GM12878 (cell line): ENCODE measurements around the gene HMGCS1. TPM values are rescaled to one million over a fixed set of nuclear protein-coding genes. Genes with fewer than 3 reads are reported as not detected.

Experiments
- EGR1 ChIP-seq, 2 experiments: IDR thresholded peaks; 1 replicate in 1 of 2; 2 replicates in 1 of 2; pipeline ENCODE4 v1.6.1; 2011 to 2012; ENCODE audit warnings: low read depth in 2 of 2, low read length in 2 of 2, borderline replicate concordance in 1 of 2, mild to moderate bottlenecking in 1 of 2, moderate library complexity in 1 of 2
- FOS ChIP-seq: IDR thresholded peaks from 3 replicates; pipeline ENCODE4 v1.6.1; 2011; ENCODE audit warnings: borderline replicate concordance; ENCODE audit not compliant: insufficient read length; ENCODE audit errors: extremely low read depth
- GABPA ChIP-seq: IDR thresholded peaks from 2 replicates; pipeline ENCODE4 v1.6.1; 2014; ENCODE audit warnings: antibody characterized with exemption, low read depth, mild to moderate bottlenecking, inconsistent platforms
- GATAD2B ChIP-seq: fragments of 450-650 bp; conservative IDR thresholded peaks from 2 replicates; pipeline ENCODE4 v1.6.1; 2017; ENCODE audit warnings: low read depth, mild to moderate bottlenecking, moderate library complexity
- LARP7 ChIP-seq: fragments of 450-650 bp; IDR thresholded peaks from 2 replicates; pipeline ENCODE4 v1.6.1; 2017; ENCODE audit warnings: mild to moderate bottlenecking
- MTA2 ChIP-seq: fragments of 450-650 bp; IDR thresholded peaks from 2 replicates; pipeline ENCODE4 v1.6.1; 2016; ENCODE audit warnings: low read depth, mild to moderate bottlenecking, moderate library complexity
- MXI1 ChIP-seq: fragments of 150-350 bp; IDR thresholded peaks from 2 replicates; pipeline ENCODE4 v1.6.1; 2011; ENCODE audit warnings: low read depth, mild to moderate bottlenecking, inconsistent platforms, low read length, improper control_type of control experiment
- NFYB ChIP-seq: IDR thresholded peaks from 2 replicates; pipeline ENCODE4 v1.6.1; 2011; ENCODE audit warnings: low read depth, mild to moderate bottlenecking, low read length, improper control_type of control experiment, moderate library complexity; ENCODE audit not compliant: insufficient read depth
- RFX5 ChIP-seq: IDR thresholded peaks from 2 replicates; pipeline ENCODE4 v1.6.1; 2011; ENCODE audit warnings: low read depth, low read length, improper control_type of control experiment
- TCF7 ChIP-seq: IDR thresholded peaks from 2 replicates; pipeline ENCODE4 v1.6.1; 2014; ENCODE audit warnings: antibody characterized with exemption, borderline replicate concordance
- ZNF207 ChIP-seq: fragments of 450-650 bp; IDR thresholded peaks from 2 replicates; pipeline ENCODE4 v1.6.1; 2014; ENCODE audit warnings: antibody characterized with exemption, mild to moderate bottlenecking, borderline replicate concordance
- ZNF274 ChIP-seq: IDR thresholded peaks from one replicate; pipeline ENCODE4 v1.8.0; 2011; ENCODE audit not compliant: insufficient read length, insufficient read depth
- polyA plus RNA-seq, 11 experiments: library from polyadenylated mRNA; depleted of rRNA in 4 of 11; unstranded in 6 of 11; stranded (reverse) in 5 of 11; fragments of >200 nt; fragmentation: Nextera tagmentation in 4 of 11; fragmentation: Illumina TruSeq in 1 of 11; extraction: Ambion mirVana in 4 of 11; extraction: Trizol in 1 of 11; gene quantifications; 1 replicate in 1 of 11; 2 replicates in 10 of 11; pipeline versions ENCODE4 v1.2.1 to v1.2.3, GENCODE V29; 2011 to 2016; ENCODE audit warnings: inconsistent platforms in 2 of 11, missing spikeins in 2 of 11, low read depth in 1 of 11
- total RNA-seq, 4 experiments: library from RNA; depleted of rRNA in 3 of 4; stranded (reverse); fragments of >200 nt in 3 of 4; fragmentation: Illumina TruSeq in 1 of 4; extraction: Trizol in 1 of 4; gene quantifications; 2 replicates each; pipeline versions ENCODE4 v1.2.1 to v1.2.3, GENCODE V29; 2013 to 2021
- TF ChIP-seq, protein P1 (sequence below): fragments of 150-350 bp; IDR thresholded peaks from 2 replicates; pipeline ENCODE4 v1.6.1; 2014; ENCODE audit warnings: mild to moderate bottlenecking, low read depth, low read length
- TF ChIP-seq, protein P2 (sequence below): fragments of 150-350 bp; IDR thresholded peaks from 2 replicates; pipeline ENCODE4 v1.6.1; 2016; ENCODE audit warnings: low read depth, low read length
- TF ChIP-seq, protein P3 (sequence below): fragments of 450-650 bp; IDR thresholded peaks from 2 replicates; pipeline ENCODE4 v1.6.1; 2016; ENCODE audit warnings: mild to moderate bottlenecking
- TF ChIP-seq, protein P4 (sequence below): fragments of 450-650 bp; IDR thresholded peaks from 2 replicates; pipeline ENCODE4 v1.6.1; 2018; ENCODE audit warnings: mild to moderate bottlenecking, low read depth, moderate library complexity; ENCODE audit not compliant: partially characterized antibody

The HMGCS1 gene
- total and polyA plus RNA-seq, 10 of the 15 experiments (the other 5 are each of a cell fraction or from before 2014, with no cell fraction given), result 24.0 to 193 (median 108) TPM

DNA sequence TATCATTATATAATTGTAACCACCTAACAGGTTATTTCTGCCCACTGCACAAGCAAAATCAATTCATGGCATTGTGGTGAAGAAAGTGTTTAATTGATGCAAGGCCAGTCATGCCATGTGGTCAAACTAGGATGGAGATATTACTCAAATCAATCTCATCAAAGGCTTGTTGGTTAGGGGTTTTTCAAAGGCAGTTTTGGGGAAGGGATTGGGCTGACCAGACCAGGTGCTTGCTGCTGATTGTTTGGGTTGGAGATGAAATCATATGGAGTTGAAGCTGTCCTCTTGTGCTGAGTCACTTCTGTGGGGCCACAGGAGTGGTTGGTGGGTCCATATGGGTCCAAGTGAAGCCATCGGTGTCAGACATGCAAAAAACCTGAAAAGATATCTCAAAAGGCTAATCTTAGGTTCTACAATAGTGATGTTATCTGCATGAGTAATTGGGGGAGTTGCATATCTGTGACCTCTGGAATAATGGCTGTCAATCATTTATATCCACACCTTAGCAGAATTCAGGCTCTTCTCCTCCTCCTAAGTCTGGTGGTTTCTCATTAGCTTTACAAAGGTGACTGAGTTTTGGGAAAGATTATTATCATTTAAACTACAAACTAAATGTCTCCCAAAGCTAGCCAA is 44.9 kb downstream of the HMGCS1 start (continued):
- TF ChIP-seq, protein P1, sequence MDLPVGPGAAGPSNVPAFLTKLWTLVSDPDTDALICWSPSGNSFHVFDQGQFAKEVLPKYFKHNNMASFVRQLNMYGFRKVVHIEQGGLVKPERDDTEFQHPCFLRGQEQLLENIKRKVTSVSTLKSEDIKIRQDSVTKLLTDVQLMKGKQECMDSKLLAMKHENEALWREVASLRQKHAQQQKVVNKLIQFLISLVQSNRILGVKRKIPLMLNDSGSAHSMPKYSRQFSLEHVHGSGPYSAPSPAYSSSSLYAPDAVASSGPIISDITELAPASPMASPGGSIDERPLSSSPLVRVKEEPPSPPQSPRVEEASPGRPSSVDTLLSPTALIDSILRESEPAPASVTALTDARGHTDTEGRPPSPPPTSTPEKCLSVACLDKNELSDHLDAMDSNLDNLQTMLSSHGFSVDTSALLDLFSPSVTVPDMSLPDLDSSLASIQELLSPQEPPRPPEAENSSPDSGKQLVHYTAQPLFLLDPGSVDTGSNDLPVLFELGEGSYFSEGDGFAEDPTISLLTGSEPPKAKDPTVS, result no peak
- TF ChIP-seq NFYB, result 0 out of 2 replicates have a peak, but pooled peaks have one; percentile 43
- TF ChIP-seq GATAD2B, result no peak
- no peak for TF ChIP-seq FOS
- TF ChIP-seq LARP7, result no peak
- TF ChIP-seq TCF7, result peak; percentile 99
- no peak for TF ChIP-seq MXI1
- TF ChIP-seq ZNF207, result no peak
- peak; percentile 57; the same call in 1 of the 2 replicates for TF ChIP-seq GABPA
- peak; percentile 96 for TF ChIP-seq MTA2
- TF ChIP-seq, protein P2, sequence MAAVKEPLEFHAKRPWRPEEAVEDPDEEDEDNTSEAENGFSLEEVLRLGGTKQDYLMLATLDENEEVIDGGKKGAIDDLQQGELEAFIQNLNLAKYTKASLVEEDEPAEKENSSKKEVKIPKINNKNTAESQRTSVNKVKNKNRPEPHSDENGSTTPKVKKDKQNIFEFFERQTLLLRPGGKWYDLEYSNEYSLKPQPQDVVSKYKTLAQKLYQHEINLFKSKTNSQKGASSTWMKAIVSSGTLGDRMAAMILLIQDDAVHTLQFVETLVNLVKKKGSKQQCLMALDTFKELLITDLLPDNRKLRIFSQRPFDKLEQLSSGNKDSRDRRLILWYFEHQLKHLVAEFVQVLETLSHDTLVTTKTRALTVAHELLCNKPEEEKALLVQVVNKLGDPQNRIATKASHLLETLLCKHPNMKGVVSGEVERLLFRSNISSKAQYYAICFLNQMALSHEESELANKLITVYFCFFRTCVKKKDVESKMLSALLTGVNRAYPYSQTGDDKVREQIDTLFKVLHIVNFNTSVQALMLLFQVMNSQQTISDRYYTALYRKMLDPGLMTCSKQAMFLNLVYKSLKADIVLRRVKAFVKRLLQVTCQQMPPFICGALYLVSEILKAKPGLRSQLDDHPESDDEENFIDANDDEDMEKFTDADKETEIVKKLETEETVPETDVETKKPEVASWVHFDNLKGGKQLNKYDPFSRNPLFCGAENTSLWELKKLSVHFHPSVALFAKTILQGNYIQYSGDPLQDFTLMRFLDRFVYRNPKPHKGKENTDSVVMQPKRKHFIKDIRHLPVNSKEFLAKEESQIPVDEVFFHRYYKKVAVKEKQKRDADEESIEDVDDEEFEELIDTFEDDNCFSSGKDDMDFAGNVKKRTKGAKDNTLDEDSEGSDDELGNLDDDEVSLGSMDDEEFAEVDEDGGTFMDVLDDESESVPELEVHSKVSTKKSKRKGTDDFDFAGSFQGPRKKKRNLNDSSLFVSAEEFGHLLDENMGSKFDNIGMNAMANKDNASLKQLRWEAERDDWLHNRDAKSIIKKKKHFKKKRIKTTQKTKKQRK, result no peak
- TF ChIP-seq EGR1 (IDR thresholded peaks at IDR 0.05; ENCODE audit: borderline replicate concordance in 1 of 2, low read depth in 2 of 2, low read length in 2 of 2), result no peak
- TF ChIP-seq, protein P3, sequence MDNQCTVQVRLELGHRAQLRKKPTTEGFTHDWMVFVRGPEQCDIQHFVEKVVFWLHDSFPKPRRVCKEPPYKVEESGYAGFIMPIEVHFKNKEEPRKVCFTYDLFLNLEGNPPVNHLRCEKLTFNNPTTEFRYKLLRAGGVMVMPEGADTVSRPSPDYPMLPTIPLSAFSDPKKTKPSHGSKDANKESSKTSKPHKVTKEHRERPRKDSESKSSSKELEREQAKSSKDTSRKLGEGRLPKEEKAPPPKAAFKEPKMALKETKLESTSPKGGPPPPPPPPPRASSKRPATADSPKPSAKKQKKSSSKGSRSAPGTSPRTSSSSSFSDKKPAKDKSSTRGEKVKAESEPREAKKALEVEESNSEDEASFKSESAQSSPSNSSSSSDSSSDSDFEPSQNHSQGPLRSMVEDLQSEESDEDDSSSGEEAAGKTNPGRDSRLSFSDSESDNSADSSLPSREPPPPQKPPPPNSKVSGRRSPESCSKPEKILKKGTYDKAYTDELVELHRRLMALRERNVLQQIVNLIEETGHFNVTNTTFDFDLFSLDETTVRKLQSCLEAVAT, result peak; percentile 54; the same call in 1 of the 2 replicates
- no peak for TF ChIP-seq ZNF274
- TF ChIP-seq, protein P4, sequence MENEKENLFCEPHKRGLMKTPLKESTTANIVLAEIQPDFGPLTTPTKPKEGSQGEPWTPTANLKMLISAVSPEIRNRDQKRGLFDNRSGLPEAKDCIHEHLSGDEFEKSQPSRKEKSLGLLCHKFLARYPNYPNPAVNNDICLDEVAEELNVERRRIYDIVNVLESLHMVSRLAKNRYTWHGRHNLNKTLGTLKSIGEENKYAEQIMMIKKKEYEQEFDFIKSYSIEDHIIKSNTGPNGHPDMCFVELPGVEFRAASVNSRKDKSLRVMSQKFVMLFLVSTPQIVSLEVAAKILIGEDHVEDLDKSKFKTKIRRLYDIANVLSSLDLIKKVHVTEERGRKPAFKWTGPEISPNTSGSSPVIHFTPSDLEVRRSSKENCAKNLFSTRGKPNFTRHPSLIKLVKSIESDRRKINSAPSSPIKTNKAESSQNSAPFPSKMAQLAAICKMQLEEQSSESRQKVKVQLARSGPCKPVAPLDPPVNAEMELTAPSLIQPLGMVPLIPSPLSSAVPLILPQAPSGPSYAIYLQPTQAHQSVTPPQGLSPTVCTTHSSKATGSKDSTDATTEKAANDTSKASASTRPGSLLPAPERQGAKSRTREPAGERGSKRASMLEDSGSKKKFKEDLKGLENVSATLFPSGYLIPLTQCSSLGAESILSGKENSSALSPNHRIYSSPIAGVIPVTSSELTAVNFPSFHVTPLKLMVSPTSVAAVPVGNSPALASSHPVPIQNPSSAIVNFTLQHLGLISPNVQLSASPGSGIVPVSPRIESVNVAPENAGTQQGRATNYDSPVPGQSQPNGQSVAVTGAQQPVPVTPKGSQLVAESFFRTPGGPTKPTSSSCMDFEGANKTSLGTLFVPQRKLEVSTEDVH, result no peak
- no peak for TF ChIP-seq RFX5
